HepG2 (cell line): ENCODE results near the gene WWC1. TPM values are rescaled to one million over a fixed set of nuclear protein-coding genes. Genes with fewer than 3 reads are reported as not detected.

Source experiments
- ATAC-seq: fragments of 200-7000 bp; cut with Tn5 transposase; 3 replicates; pipeline ENCODE4 v1.9.1; 2020; ENCODE audit warnings: mild to moderate bottlenecking, moderate library complexity
- BruUV-seq: library from RNA; stranded (reverse); fragments of 400-500 nt; replicated peaks from 2 replicates; lab custom pipeline; 2021; lab: Mats Ljungman, UMichigan
- CTCF ChIA-PET: fragments of 300-600 bp; formaldehyde crosslinking; extraction: SDS; loops from one replicate; lab custom pipeline; 2021; ENCODE audit warnings: low total read pairs, inconsistent platforms, low intra/inter-chr PET ratio; lab: Yijun Ruan, JAX
- POLR2A ChIA-PET: fragments of 350-600 bp; sonication (Branson Sonifier 250); formaldehyde crosslinking; loops from one replicate; lab custom pipeline; 2020; ENCODE audit warnings: antibody characterized with exemption, inconsistent platforms; lab: Yijun Ruan, JAX
- DNase-seq: peaks from one replicate; pipeline ENCODE4 v3.0.0-alpha.2; 2015; ENCODE audit warnings: low spot score
- FAIRE-seq: peaks from 3 replicates; lab custom pipeline; 2011; peaks lifted over from hg19 to GRCh38; lab: Jason Lieb, UNC
- H2AFZ ChIP-seq: one replicate; pipeline ENCODE4 v1.6.1; 2011; ENCODE audit warnings: low read length, inconsistent platforms
- H3K27ac ChIP-seq: fragments of 300-600 bp; 3 replicates; pipeline ENCODE4 v1.8.0; 2011; ENCODE audit warnings: mixed run types, mild to moderate bottlenecking, mixed read lengths, low read length, inconsistent platforms; ENCODE audit not compliant: insufficient read depth; ENCODE audit errors: extremely low read length
- H3K27me3 ChIP-seq, 2 experiments: fragments of 200-600 bp in 1 of 2; 2 replicates in 1 of 2; 3 replicates in 1 of 2; pipeline versions ENCODE4 v1.6.0 to v1.8.0; 2011; ENCODE audit warnings: low read length in 2 of 2, mild to moderate bottlenecking in 2 of 2, moderate library complexity in 2 of 2, inconsistent platforms in 1 of 2; ENCODE audit not compliant: insufficient read depth in 2 of 2, control insufficient read depth in 1 of 2
- H3K36me3 ChIP-seq, 2 experiments: fragments of 200-600 bp in 1 of 2; replicated peaks in 1 of 2; 2 replicates in 1 of 2; 3 replicates in 1 of 2; pipeline versions ENCODE4 v1.5.1 to v1.8.0; 2011; ENCODE audit warnings: low read length in 2 of 2, inconsistent platforms in 1 of 2; ENCODE audit not compliant: insufficient read depth in 2 of 2, control insufficient read depth in 1 of 2
- H3K4me1 ChIP-seq: 2 replicates; pipeline ENCODE4 v1.5.1; 2012; ENCODE audit warnings: low read length, inconsistent platforms; ENCODE audit not compliant: insufficient read depth
- H3K4me2 ChIP-seq: 2 replicates; pipeline ENCODE4 v1.6.0; 2011; ENCODE audit warnings: low read depth, low read length, inconsistent platforms
- H3K4me3 ChIP-seq, 3 experiments: fragments of 200-600 bp in 1 of 3; sonication (generic), shearing (Covaris generic) in 1 of 3; replicated peaks in 1 of 3; 2 replicates each; pipeline ENCODE4 v1.5.1; 2011 to 2016; ENCODE audit warnings: low read length in 3 of 3, inconsistent platforms in 2 of 3, low read depth in 2 of 3, mild to moderate bottlenecking in 2 of 3, control low read depth in 1 of 3, mixed read lengths in 1 of 3; ENCODE audit not compliant: insufficient read depth in 1 of 3
- H3K79me2 ChIP-seq: one replicate; pipeline ENCODE4 v1.6.1; 2011; ENCODE audit warnings: low read length, inconsistent platforms; ENCODE audit not compliant: insufficient read depth
- H3K9ac ChIP-seq: 2 replicates; pipeline ENCODE4 v1.6.0; 2011; ENCODE audit warnings: mild to moderate bottlenecking, low read depth, low read length, inconsistent platforms; ENCODE audit not compliant: insufficient read depth
- H3K9me3 ChIP-seq: 2 replicates; pipeline ENCODE4 v1.5.1; 2012; ENCODE audit warnings: mild to moderate bottlenecking, low read length
- H4K20me1 ChIP-seq: 2 replicates; pipeline ENCODE4 v1.6.0; 2011; ENCODE audit warnings: inconsistent platforms, mild to moderate bottlenecking, low read length, moderate library complexity; ENCODE audit not compliant: insufficient read depth
- CCAR2 ChIP-seq: fragments of 200-400 bp; formaldehyde crosslinking; optimal IDR thresholded peaks from 2 replicates; pipeline ENCODE3; 2018; ENCODE audit warnings: low read depth, mild to moderate bottlenecking, low read length, moderate library complexity
- ELF3 ChIP-seq: IDR thresholded peaks from 2 replicates; pipeline ENCODE4 v1.6.1; 2016; ENCODE audit warnings: missing genetic modification reagents, missing compliant biosample characterization
- MAFF ChIP-seq: IDR thresholded peaks from 2 replicates; pipeline ENCODE4 v1.6.1; 2011; ENCODE audit warnings: low read depth, low read length, improper control_type of control experiment
- NFKBIZ ChIP-seq: IDR thresholded peaks from 2 replicates; pipeline ENCODE4 v1.6.1; 2018; ENCODE audit warnings: missing genetic modification reagents, missing compliant biosample characterization
- PREB ChIP-seq: sonication (generic); formaldehyde crosslinking; IDR thresholded peaks from 2 replicates; pipeline ENCODE4 v1.4.0; 2020; ENCODE audit warnings: missing genetic modification reagents
- PRPF4 ChIP-seq: fragments of 200-400 bp; formaldehyde crosslinking; IDR thresholded peaks from 2 replicates; pipeline ENCODE4 v1.6.1; 2016; ENCODE audit warnings: low read length, low read depth; ENCODE audit not compliant: poor library complexity, severe bottlenecking
- SMAD1 ChIP-seq: sonication (generic); formaldehyde crosslinking; IDR thresholded peaks from 2 replicates; pipeline ENCODE4 v1.4.0; 2020; ENCODE audit warnings: missing genetic modification reagents, low read depth, mild to moderate bottlenecking, borderline replicate concordance
- SOX13 ChIP-seq, 3 experiments: fragments of 450-650 bp in 1 of 3; sonication (generic) in 1 of 3; formaldehyde crosslinking in 1 of 3; IDR thresholded peaks in 2 of 3; conservative IDR thresholded peaks in 1 of 3; 2 replicates each; pipeline versions ENCODE4 v1.5.0 to v1.6.1; 2016 to 2020; ENCODE audit warnings: antibody characterized with exemption in 1 of 3, mild to moderate bottlenecking in 1 of 3, missing compliant biosample characterization in 1 of 3, missing genetic modification reagents in 1 of 3, moderate library complexity in 1 of 3
- TEAD3 ChIP-seq: optimal IDR thresholded peaks from 2 replicates; pipeline ENCODE3; 2016; ENCODE audit warnings: borderline replicate concordance
- TRAFD1 ChIP-seq: sonication (generic); formaldehyde crosslinking; IDR thresholded peaks from 2 replicates; pipeline ENCODE4 v1.5.1; 2020; ENCODE audit warnings: missing genetic modification reagents, mild to moderate bottlenecking, borderline replicate concordance
- YY1 ChIP-seq: IDR thresholded peaks from 2 replicates; pipeline ENCODE4 v1.6.1; 2011; ENCODE audit warnings: low read length, low read depth, moderate library complexity, mild to moderate bottlenecking; ENCODE audit not compliant: insufficient read depth, insufficient replicate concordance
- ZIK1 ChIP-seq: sonication (generic); formaldehyde crosslinking; IDR thresholded peaks from 2 replicates; pipeline ENCODE4 v1.5.0; 2020; ENCODE audit warnings: mild to moderate bottlenecking, low read depth, missing genetic modification reagents, borderline replicate concordance
- ZNF431 ChIP-seq: sonication (generic); formaldehyde crosslinking; IDR thresholded peaks from 2 replicates; pipeline ENCODE4 v1.9.0; 2022; ENCODE audit warnings: missing genetic modification reagents, low read depth, mild to moderate bottlenecking, borderline replicate concordance
- WGBS: methylation state at CpG from one replicate; pipeline ENCODE4 v1.1.6; 2017; ENCODE audit warnings: low lambda C conversion rate; 5-methylcytosine and 5-hydroxymethylcytosine counted together
- in situ Hi-C: cut with HindIII; loops from 2 replicates; pipeline ENCODE4 v1.10.0; 2017; ENCODE audit warnings: low pct_unique_long_range_greater_than_20kb; ENCODE audit not compliant: extremely low pct_ligation_motif_present
- intact Hi-C: fragments of 100-400 bp; cut with micrococcal nuclease; formaldehyde crosslinking; loops from one replicate; pipeline ENCODE4 v1.10.0; 2022; ENCODE audit not compliant: unreplicated experiment
- polyA plus RNA-seq, 8 experiments: library from polyadenylated mRNA; depleted of rRNA in 3 of 8; stranded (reverse) in 7 of 8; unstranded in 1 of 8; fragments of >200 nt; fragmentation: Illumina TruSeq in 4 of 8; extraction: Trizol in 4 of 8; gene quantifications; 2 replicates each; pipeline versions ENCODE4 v1.2.1 to v1.2.3, GENCODE V29; 2011 to 2016; ENCODE audit warnings: low read depth in 4 of 8, missing spikeins in 1 of 8, mixed read lengths in 1 of 8; ENCODE audit not compliant: insufficient read depth in 1 of 8
- total RNA-seq, 5 experiments: library from RNA; depleted of rRNA; stranded (reverse); fragments of >200 nt; fragmentation: Illumina TruSeq; extraction: Trizol; gene quantifications; 2 replicates each; pipeline ENCODE4 v1.2.3, GENCODE V29; 2016; ENCODE audit warnings: low read depth in 1 of 5

WWC1 gene
- total and polyA plus RNA-seq, 2 of the 13 experiments (the other 11 are each of a cell fraction or from before 2014, with no cell fraction given): 8.3 to 17.9 TPM

- TF ChIP-seq ZIK1 (CRISPR knock-in tag) (no peak), PRPF4 (no peak), MAFF (no peak), TRAFD1 (CRISPR knock-in tag) (no peak), ELF3 (CRISPR knock-in tag) (no peak), CCAR2 (no peak), NFKBIZ (CRISPR knock-in tag) (no peak), TEAD3 (CRISPR knock-in tag) (no peak)
Measured at GRCh38 chr5:168463081-168463480, 171.6 kb downstream of the WWC1 start (continued).

- H3K36me3 ChIP-seq: peaks cover 15 to 53% of the 10 kb centered on the region in 2 experiments; a peak in 4 of 5 replicates
- ChIA-PET POLR2A (no interaction called here), CTCF (no interaction called here)
- H3K4me2 ChIP-seq: no peak overlapping the region
- ATAC-seq: no peak
- in situ Hi-C loops: no loop called here
- no peak for FAIRE-seq
- H2AFZ ChIP-seq: no peak overlapping the region
- no peak overlapping the region for H3K27ac ChIP-seq
- H3K9ac ChIP-seq: no peak overlapping the region
- no peak for DNase-seq
- intact Hi-C loops: no loop called here
- H4K20me1 ChIP-seq: no peaks in the 10 kb centered on the region
- no peaks in the 10 kb centered on the region for H3K79me2 ChIP-seq
- no TSS peak for BruUV-seq
- H3K27me3 ChIP-seq: no peaks in the 10 kb centered on the region
- 92% methylated on average over 5 of the region's 5 CpGs for WGBS
- H3K9me3 ChIP-seq: no peaks in the 10 kb centered on the region
- H3K4me3 ChIP-seq: no peak overlapping the region
- no peaks in the 10 kb centered on the region for H3K4me1 ChIP-seq
- TF ChIP-seq PREB (CRISPR knock-in tag): no peak
- TF ChIP-seq SOX13 (IDR thresholded peaks at IDR 0.05): no peak
- no peak for TF ChIP-seq SOX13 (CRISPR knock-in tag; conservative IDR thresholded peaks at IDR 0.05 in 1 of 2, IDR thresholded peaks at IDR 0.05 in 1 of 2)
- no peak for TF ChIP-seq ZNF431 (CRISPR knock-in tag)
- no peak for TF ChIP-seq SMAD1
- no peak for TF ChIP-seq YY1
- TF ChIP-seq, all 625 proteins: peak for 0
Measured at GRCh38 chr5:168464214-168464613, 172.8 kb downstream of the WWC1 start.
